K562 (cell line): ENCODE measurements around the gene DPM2. TPM values are rescaled to one million over a fixed set of nuclear protein-coding genes. Genes with fewer than 3 reads are reported as not detected.
A peak's percentile ranks its signal among the peaks of the same experiment; 100 is the strongest.

ENCODE experiments used
- EP400 ChIP-seq: fragments of 450-650 bp; IDR thresholded peaks from 2 replicates; pipeline ENCODE4 v1.6.1; 2017; ENCODE audit warnings: antibody characterized with exemption, mild to moderate bottlenecking, moderate library complexity
- GABPB2 ChIP-seq: fragments of 250-450 bp; sonication (Bioruptor Pico); conservative IDR thresholded peaks from 2 replicates; pipeline ENCODE4 v1.5.1; 2021; ENCODE audit warnings: mild to moderate bottlenecking
- MAFG ChIP-seq: fragments of 450-650 bp; conservative IDR thresholded peaks from 2 replicates; pipeline ENCODE4 v1.6.1; 2016; ENCODE audit warnings: missing genetic modification characterization, missing compliant biosample characterization
- NR2C2 ChIP-seq, 2 experiments: fragments of 200-800 bp in 1 of 2; sonication (Bioruptor generic) in 1 of 2; sonication (generic) in 1 of 2; formaldehyde crosslinking in 1 of 2; IDR thresholded peaks; 2 replicates each; pipeline versions ENCODE4 v1.6.1 to v1.8.0; 2016 to 2022; ENCODE audit warnings: mild to moderate bottlenecking in 1 of 2, missing compliant biosample characterization in 1 of 2, missing genetic modification characterization in 1 of 2, missing genetic modification reagents in 1 of 2
- RBM14 ChIP-seq: fragments of 200-400 bp; formaldehyde crosslinking; IDR thresholded peaks from 2 replicates; pipeline ENCODE4 v1.6.1; 2018; ENCODE audit warnings: low read depth, mild to moderate bottlenecking, low read length, moderate library complexity, borderline replicate concordance; ENCODE audit not compliant: insufficient read depth
- TFAM ChIP-seq: fragments of 250-450 bp; sonication (Bioruptor Pico); conservative IDR thresholded peaks from 2 replicates; pipeline ENCODE4 v1.5.0; 2021; ENCODE audit warnings: mild to moderate bottlenecking, moderate library complexity
- TRIM24 ChIP-seq, 2 experiments: fragments of 450-650 bp; IDR thresholded peaks; 2 replicates each; pipeline ENCODE4 v1.6.1; 2016
- XRCC4 ChIP-seq: IDR thresholded peaks from one replicate; pipeline ENCODE4 v1.6.1; 2011; ENCODE audit not compliant: insufficient read depth, insufficient read length; ENCODE audit errors: extremely low read depth
- ZBED1 ChIP-seq: IDR thresholded peaks from 2 replicates; pipeline ENCODE4 v1.6.1; 2014
- ZNF174 ChIP-seq: fragments of 250-450 bp; sonication (Bioruptor Pico); IDR thresholded peaks from 2 replicates; pipeline ENCODE4 v1.4.0; 2020; ENCODE audit warnings: mild to moderate bottlenecking
- ZNF263 ChIP-seq: sonication (generic); formaldehyde crosslinking; IDR thresholded peaks from 2 replicates; pipeline ENCODE4 v1.8.0; 2022; ENCODE audit warnings: mild to moderate bottlenecking, missing genetic modification reagents, borderline replicate concordance
- ZNF75A ChIP-seq: fragments of 450-650 bp; formaldehyde crosslinking; IDR thresholded peaks from 2 replicates; pipeline ENCODE4 v1.4.0; 2020; ENCODE audit warnings: mild to moderate bottlenecking
- polyA plus RNA-seq, 8 experiments: library from polyadenylated mRNA; depleted of rRNA in 4 of 8; stranded (reverse) in 5 of 8; unstranded in 3 of 8; fragments of >200 nt; fragmentation: Nextera tagmentation in 2 of 8; fragmentation: Illumina TruSeq in 1 of 8; extraction: Ambion mirVana in 2 of 8; extraction: Trizol in 1 of 8; gene quantifications; 2 replicates each; pipeline versions ENCODE4 v1.2.1 to v1.2.3, GENCODE V29; 2011 to 2014; ENCODE audit warnings: inconsistent platforms in 1 of 8, missing spikeins in 1 of 8
- total RNA-seq, 7 experiments: library from RNA; depleted of rRNA in 6 of 7; stranded (reverse); fragments of >200 nt in 6 of 7; fragmentation: Illumina TruSeq in 2 of 7; extraction: Trizol in 2 of 7; gene quantifications; 2 replicates each; pipeline versions ENCODE4 v1.2.1 to v1.2.3, GENCODE V29; 2011 to 2021; ENCODE audit warnings: low replicate concordance in 1 of 7
- TF ChIP-seq, protein P1 (sequence below), 2 experiments: fragments of 250-450 bp in 1 of 2; fragments of 450-650 bp in 1 of 2; sonication (Bioruptor Pico) in 1 of 2; IDR thresholded peaks; 2 replicates each; pipeline versions ENCODE4 v1.6.1 to v1.8.0; 2016 to 2021; ENCODE audit warnings: mild to moderate bottlenecking in 2 of 2, moderate library complexity in 2 of 2, missing compliant biosample characterization in 1 of 2, missing genetic modification characterization in 1 of 2
- TF ChIP-seq, protein P2 (sequence below): fragments of 450-650 bp; formaldehyde crosslinking; IDR thresholded peaks from 2 replicates; pipeline ENCODE4 v1.4.0; 2020; ENCODE audit warnings: mild to moderate bottlenecking, moderate library complexity
- TF ChIP-seq, protein P3 (sequence below): fragments of 450-650 bp; IDR thresholded peaks from 2 replicates; pipeline ENCODE4 v1.6.1; 2016
- TF ChIP-seq, protein P4 (sequence below): fragments of 250-450 bp; sonication (Bioruptor Pico); IDR thresholded peaks from 2 replicates; pipeline ENCODE4 v1.5.0; 2020; ENCODE audit warnings: mild to moderate bottlenecking
- TF ChIP-seq, protein P5 (sequence below): fragments of 250-450 bp; sonication (Bioruptor Pico); IDR thresholded peaks from 2 replicates; pipeline ENCODE4 v1.8.0; 2022; ENCODE audit warnings: moderate library complexity, mild to moderate bottlenecking, inconsistent platforms
- TF ChIP-seq, protein P6 (sequence below): fragments of 250-450 bp; sonication (Bioruptor Pico); IDR thresholded peaks from 2 replicates; pipeline ENCODE4 v1.5.0; 2022; ENCODE audit warnings: mild to moderate bottlenecking

The DPM2 gene
- total and polyA plus RNA-seq, 9 of the 15 experiments (the other 6 are each of a cell fraction or from before 2014, with no cell fraction given), result 43.5 to 126 (median 71.1) TPM

DNA sequence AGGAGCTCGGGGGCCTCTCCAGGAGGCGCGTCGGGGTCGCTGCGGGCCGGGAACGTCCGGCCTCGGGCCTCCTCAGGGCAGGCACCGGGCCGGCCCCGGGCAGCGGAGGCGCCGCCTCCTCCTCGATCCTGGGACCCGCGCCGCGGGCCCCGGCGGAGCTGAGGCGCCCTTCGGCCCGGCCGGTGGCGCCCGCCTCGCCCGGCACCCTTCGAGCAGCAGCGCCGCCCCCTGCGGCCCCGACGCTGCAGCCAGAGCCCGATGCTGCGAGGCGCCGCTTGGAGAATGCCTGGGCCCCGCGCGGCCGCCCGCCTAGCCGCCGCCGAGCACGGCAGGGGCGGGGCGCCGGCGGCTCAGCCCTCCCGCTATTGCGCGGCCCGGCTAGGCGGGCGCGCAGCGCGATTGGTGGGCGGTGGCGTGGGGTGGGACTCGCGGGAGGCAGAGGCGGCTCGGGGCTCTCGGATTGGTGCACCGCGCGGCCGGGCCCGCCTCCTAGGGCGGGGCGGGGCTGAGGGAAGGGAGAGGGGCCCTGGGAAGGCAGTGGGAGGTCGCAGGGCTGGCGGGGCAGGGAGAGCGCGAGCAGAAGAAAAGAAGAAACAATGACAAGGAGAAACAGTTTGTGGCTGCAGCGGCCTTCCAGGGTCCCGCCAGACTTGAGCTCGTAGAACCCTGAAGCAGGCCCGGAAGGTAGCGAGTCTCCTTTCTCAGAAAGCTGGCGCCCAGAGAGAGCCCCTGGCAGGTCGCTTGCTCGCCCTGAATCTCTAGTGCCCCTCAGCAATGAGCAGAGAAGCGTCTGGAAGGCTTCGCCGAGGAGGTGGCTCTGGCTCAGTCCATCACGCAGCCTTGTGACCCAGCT lies 43.3 kb upstream of the DPM2 start, which contains the start of gene EEIG1 (continued):
- TF ChIP-seq NR2C2 (CRISPR knock-in tag; IDR thresholded peaks at IDR 0.05) (no peak), NR2C2 (tag; IDR thresholded peaks at IDR 0.05) (peak; percentile 40; the same call in 1 of the 2 replicates), EP400 (no peak), MAFG (tag) (no peak), TFAM (no peak), ZBED1 (no peak), XRCC4 (no peak), RBM14 (no peak), TRIM24 (IDR thresholded peaks at IDR 0.05) (no peak), ZNF174 (CRISPR knock-in tag) (no peak), GABPB2 (CRISPR knock-in tag) (no peak), ZNF263 (CRISPR knock-in tag) (peak; percentile 32; the same call in 1 of the 2 replicates), ZNF75A (CRISPR knock-in tag) (no peak)
- TF ChIP-seq, protein P1, sequence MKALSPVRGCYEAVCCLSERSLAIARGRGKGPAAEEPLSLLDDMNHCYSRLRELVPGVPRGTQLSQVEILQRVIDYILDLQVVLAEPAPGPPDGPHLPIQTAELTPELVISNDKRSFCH (CRISPR knock-in tag; IDR thresholded peaks at IDR 0.05), result no peak
- TF ChIP-seq, protein P1 (tag; IDR thresholded peaks at IDR 0.05), result 0 out of 2 replicates have a peak, but pooled peaks have one; percentile 19
- TF ChIP-seq, protein P2, sequence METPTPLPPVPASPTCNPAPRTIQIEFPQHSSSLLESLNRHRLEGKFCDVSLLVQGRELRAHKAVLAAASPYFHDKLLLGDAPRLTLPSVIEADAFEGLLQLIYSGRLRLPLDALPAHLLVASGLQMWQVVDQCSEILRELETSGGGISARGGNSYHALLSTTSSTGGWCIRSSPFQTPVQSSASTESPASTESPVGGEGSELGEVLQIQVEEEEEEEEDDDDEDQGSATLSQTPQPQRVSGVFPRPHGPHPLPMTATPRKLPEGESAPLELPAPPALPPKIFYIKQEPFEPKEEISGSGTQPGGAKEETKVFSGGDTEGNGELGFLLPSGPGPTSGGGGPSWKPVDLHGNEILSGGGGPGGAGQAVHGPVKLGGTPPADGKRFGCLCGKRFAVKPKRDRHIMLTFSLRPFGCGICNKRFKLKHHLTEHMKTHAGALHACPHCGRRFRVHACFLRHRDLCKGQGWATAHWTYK (CRISPR knock-in tag), result no peak
- TF ChIP-seq, protein P3, sequence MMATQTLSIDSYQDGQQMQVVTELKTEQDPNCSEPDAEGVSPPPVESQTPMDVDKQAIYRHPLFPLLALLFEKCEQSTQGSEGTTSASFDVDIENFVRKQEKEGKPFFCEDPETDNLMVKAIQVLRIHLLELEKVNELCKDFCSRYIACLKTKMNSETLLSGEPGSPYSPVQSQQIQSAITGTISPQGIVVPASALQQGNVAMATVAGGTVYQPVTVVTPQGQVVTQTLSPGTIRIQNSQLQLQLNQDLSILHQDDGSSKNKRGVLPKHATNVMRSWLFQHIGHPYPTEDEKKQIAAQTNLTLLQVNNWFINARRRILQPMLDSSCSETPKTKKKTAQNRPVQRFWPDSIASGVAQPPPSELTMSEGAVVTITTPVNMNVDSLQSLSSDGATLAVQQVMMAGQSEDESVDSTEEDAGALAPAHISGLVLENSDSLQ, result peak; percentile 17; the same call in 1 of the 2 replicates
- TF ChIP-seq, protein P4, sequence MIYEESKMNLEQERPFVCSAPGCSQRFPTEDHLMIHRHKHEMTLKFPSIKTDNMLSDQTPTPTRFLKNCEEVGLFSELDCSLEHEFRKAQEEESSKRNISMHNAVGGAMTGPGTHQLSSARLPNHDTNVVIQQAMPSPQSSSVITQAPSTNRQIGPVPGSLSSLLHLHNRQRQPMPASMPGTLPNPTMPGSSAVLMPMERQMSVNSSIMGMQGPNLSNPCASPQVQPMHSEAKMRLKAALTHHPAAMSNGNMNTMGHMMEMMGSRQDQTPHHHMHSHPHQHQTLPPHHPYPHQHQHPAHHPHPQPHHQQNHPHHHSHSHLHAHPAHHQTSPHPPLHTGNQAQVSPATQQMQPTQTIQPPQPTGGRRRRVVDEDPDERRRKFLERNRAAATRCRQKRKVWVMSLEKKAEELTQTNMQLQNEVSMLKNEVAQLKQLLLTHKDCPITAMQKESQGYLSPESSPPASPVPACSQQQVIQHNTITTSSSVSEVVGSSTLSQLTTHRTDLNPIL (CRISPR knock-in tag), result no peak
- TF ChIP-seq, protein P5, sequence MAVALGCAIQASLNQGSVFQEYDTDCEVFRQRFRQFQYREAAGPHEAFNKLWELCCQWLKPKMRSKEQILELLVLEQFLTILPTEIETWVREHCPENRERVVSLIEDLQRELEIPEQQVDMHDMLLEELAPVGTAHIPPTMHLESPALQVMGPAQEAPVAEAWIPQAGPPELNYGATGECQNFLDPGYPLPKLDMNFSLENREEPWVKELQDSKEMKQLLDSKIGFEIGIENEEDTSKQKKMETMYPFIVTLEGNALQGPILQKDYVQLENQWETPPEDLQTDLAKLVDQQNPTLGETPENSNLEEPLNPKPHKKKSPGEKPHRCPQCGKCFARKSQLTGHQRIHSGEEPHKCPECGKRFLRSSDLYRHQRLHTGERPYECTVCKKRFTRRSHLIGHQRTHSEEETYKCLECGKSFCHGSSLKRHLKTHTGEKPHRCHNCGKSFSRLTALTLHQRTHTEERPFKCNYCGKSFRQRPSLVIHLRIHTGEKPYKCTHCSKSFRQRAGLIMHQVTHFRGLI, result no peak
- TF ChIP-seq, protein P6, sequence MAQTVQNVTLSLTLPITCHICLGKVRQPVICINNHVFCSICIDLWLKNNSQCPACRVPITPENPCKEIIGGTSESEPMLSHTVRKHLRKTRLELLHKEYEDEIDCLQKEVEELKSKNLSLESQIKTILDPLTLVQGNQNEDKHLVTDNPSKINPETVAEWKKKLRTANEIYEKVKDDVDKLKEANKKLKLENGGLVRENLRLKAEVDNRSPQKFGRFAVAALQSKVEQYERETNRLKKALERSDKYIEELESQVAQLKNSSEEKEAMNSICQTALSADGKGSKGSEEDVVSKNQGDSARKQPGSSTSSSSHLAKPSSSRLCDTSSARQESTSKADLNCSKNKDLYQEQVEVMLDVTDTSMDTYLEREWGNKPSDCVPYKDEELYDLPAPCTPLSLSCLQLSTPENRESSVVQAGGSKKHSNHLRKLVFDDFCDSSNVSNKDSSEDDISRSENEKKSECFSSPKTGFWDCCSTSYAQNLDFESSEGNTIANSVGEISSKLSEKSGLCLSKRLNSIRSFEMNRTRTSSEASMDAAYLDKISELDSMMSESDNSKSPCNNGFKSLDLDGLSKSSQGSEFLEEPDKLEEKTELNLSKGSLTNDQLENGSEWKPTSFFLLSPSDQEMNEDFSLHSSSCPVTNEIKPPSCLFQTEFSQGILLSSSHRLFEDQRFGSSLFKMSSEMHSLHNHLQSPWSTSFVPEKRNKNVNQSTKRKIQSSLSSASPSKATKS (CRISPR knock-in tag), result no peak
